Endodermal cell (in vitro differentiated cells): ENCODE measurements around the gene ARHGAP26. TPM values are rescaled to one million over a fixed set of nuclear protein-coding genes. Genes with fewer than 3 reads are reported as not detected.

ENCODE experiments used
- DNase-seq: peaks from one replicate; pipeline ENCODE4 v3.0.0-alpha.2; 2017
- H3K27ac ChIP-seq: 2 replicates; pipeline ENCODE4 v1.5.1; 2013; ENCODE audit warnings: mild to moderate bottlenecking, low read depth, low read length, moderate library complexity
- H3K27me3 ChIP-seq: 2 replicates; pipeline ENCODE4 v1.6.1; 2013; ENCODE audit warnings: mild to moderate bottlenecking, low read length, moderate library complexity; ENCODE audit not compliant: insufficient read depth, control insufficient read depth, poor library complexity, severe bottlenecking
- H3K36me3 ChIP-seq: 2 replicates; pipeline ENCODE4 v1.7.0; 2013; ENCODE audit warnings: mild to moderate bottlenecking, low read length, moderate library complexity; ENCODE audit not compliant: control insufficient read depth, insufficient read depth
- H3K4me1 ChIP-seq: one replicate; pipeline ENCODE4 v1.7.0; 2013; ENCODE audit warnings: low read length; ENCODE audit not compliant: control insufficient read depth, insufficient read depth
- H3K4me3 ChIP-seq: 2 replicates; pipeline ENCODE4 v1.5.1; 2013; ENCODE audit warnings: mild to moderate bottlenecking, low read length, moderate library complexity
- H3K9ac ChIP-seq: 2 replicates; pipeline ENCODE4 v1.6.1; 2013; ENCODE audit warnings: mild to moderate bottlenecking, low read length, moderate library complexity; ENCODE audit not compliant: poor library complexity, severe bottlenecking; ENCODE audit errors: extremely low read depth
- H3K9me3 ChIP-seq: 2 replicates; pipeline ENCODE4 v1.6.1; 2013; ENCODE audit warnings: mild to moderate bottlenecking, low read length, moderate library complexity; ENCODE audit not compliant: control insufficient read depth
- H3K27ac Mint-ChIP-seq: 2 replicates; pipeline ENCODE4 v1.8.0; 2020; ENCODE audit warnings: mixed read lengths
- H3K27me3 Mint-ChIP-seq: 2 replicates; pipeline ENCODE4 v1.8.0; 2021; ENCODE audit warnings: mild to moderate bottlenecking, mixed read lengths; ENCODE audit not compliant: insufficient read depth
- H3K36me3 Mint-ChIP-seq: 2 replicates; pipeline ENCODE4 v1.8.0; 2020; ENCODE audit warnings: low read depth, mixed read lengths
- H3K4me1 Mint-ChIP-seq: 2 replicates; pipeline ENCODE4 v1.8.0; 2020; ENCODE audit warnings: mixed read lengths
- H3K4me3 Mint-ChIP-seq: 2 replicates; pipeline ENCODE4 v1.8.0; 2020; ENCODE audit warnings: mild to moderate bottlenecking, moderate library complexity, mixed read lengths
- H3K9me3 Mint-ChIP-seq: 2 replicates; pipeline ENCODE4 v1.8.0; 2020; ENCODE audit warnings: mild to moderate bottlenecking, mixed read lengths
- WGBS, 2 experiments: methylation state at CpG; one replicate each; pipeline versions ENCODE4 v1.1.5 to v1.1.7; 2013; ENCODE audit warnings: missing lambda C conversion rate in 2 of 2, mixed read lengths in 1 of 2; ENCODE audit not compliant: insufficient coverage in 1 of 2, insufficient read length in 1 of 2; 5-methylcytosine and 5-hydroxymethylcytosine counted together
- total RNA-seq, 2 donors: library from RNA; stranded (reverse); fragmentation: NEBNext Ultra II Directional in 1 of 2; extraction: Animal tissue kit (Norgen Biotek cat#: 25700) in 1 of 2; gene quantifications; 2 replicates in 1 of 2; 3 replicates in 1 of 2; pipeline ENCODE4 v1.2.1, GENCODE V29; 2021
- TF ChIP-seq, protein P1 (sequence below): fragments of 200-600 bp; sonication (generic); conservative IDR thresholded peaks from 2 replicates; pipeline ENCODE4 v1.5.0; 2021; ENCODE audit warnings: antibody characterized with exemption, mild to moderate bottlenecking

Gene ARHGAP26
- total RNA-seq, 2 donors from 2014 or later = 49.2 to 60.5 TPM

DNA sequence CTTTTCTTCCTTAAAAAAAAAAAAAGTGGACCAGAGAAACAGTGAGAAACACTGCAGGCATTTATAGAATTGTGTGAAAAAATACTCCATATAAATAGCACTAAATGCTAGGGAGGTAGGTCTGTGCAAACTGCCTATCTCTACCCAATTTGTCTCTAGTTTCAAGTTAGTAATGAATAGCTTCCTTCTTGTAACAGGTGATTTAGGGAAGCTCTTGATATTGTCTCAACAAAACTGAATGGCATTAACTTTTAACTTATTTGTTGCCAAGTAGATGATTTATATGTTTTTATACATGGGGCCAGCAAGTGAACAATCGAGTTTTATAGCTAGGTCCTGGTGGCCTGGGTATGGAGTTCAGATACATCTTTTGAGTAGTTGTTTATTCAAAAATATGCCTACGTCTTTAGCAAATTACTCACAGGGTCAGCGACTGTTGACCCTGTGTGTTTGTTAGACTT lies 349.7 kb downstream of the ARHGAP26 start:
- Mint-ChIP-seq H3K27ac (no peak overlapping the region), H3K4me1 (peaks cover 29% of the 10 kb centered on the region), H3K9me3 (no peaks in the 10 kb centered on the region), H3K27me3 (no peaks in the 10 kb centered on the region), H3K36me3 (peaks cover 18% of the 10 kb centered on the region), H3K4me3 (no peak overlapping the region)
- Histone ChIP-seq H3K27ac (no peak overlapping the region), H3K36me3 (no peaks in the 10 kb centered on the region), H3K9me3 (no peaks in the 10 kb centered on the region), H3K9ac (no peak overlapping the region), H3K4me3 (no peak overlapping the region), H3K27me3 (no peaks in the 10 kb centered on the region), H3K4me1 (peaks cover 8% of the 10 kb centered on the region)
- no peak for DNase-seq
- TF ChIP-seq, protein P1, sequence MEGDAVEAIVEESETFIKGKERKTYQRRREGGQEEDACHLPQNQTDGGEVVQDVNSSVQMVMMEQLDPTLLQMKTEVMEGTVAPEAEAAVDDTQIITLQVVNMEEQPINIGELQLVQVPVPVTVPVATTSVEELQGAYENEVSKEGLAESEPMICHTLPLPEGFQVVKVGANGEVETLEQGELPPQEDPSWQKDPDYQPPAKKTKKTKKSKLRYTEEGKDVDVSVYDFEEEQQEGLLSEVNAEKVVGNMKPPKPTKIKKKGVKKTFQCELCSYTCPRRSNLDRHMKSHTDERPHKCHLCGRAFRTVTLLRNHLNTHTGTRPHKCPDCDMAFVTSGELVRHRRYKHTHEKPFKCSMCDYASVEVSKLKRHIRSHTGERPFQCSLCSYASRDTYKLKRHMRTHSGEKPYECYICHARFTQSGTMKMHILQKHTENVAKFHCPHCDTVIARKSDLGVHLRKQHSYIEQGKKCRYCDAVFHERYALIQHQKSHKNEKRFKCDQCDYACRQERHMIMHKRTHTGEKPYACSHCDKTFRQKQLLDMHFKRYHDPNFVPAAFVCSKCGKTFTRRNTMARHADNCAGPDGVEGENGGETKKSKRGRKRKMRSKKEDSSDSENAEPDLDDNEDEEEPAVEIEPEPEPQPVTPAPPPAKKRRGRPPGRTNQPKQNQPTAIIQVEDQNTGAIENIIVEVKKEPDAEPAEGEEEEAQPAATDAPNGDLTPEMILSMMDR = no peak
- WGBS, 2 experiments = 99% methylated on average over 3 of the region's 3 CpGs; no CpG with 5 or more reads in 1 of the 2 experiments

DNA sequence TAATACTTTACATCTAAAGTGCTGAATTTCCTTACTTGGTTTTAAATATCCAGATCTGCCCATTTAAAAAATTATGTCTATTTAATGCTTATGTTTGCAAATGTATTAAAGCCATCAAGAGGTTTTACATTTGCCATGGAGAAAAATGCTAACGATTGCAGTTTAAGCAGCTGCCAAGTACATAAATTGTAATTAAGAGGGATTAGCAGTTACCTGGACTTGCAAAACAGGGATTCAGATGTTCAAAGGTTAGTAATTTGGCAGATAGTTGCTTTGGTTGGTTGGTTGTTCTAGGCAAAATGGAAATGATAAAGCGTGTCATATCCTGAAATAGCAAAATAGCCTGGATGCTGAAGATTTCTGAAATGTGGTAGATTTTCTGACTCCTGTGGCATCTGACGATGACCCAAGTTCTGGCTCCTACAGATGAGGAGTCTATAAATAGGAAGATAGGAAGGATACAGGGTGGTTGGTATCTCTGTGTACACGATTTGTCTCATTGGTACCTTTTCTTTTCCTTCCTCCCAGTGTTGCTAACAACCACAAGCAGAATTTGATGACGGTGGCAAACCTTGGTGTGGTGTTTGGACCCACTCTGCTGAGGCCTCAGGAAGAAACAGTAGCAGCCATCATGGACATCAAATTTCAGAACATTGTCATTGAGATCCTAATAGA lies 350.4 kb downstream of the ARHGAP26 start:
- no peak overlapping the region for H3K9ac ChIP-seq
- no peaks in the 10 kb centered on the region for H3K9me3 ChIP-seq
- H3K4me3 ChIP-seq = no peak overlapping the region
- H3K36me3 Mint-ChIP-seq = peaks cover 18% of the 10 kb centered on the region
- no peaks in the 10 kb centered on the region for H3K36me3 ChIP-seq
- H3K27ac ChIP-seq = no peak overlapping the region
- peaks cover 29% of the 10 kb centered on the region for H3K4me1 Mint-ChIP-seq
- no peak overlapping the region for H3K27ac Mint-ChIP-seq
- H3K4me1 ChIP-seq = peaks cover 8% of the 10 kb centered on the region
- WGBS, 2 experiments = 92 to 98% methylated on average over 4 to 5 of the region's 5 CpGs
- no peaks in the 10 kb centered on the region for H3K27me3 ChIP-seq
- no peaks in the 10 kb centered on the region for H3K9me3 Mint-ChIP-seq
- no peaks in the 10 kb centered on the region for H3K27me3 Mint-ChIP-seq
- no peak for DNase-seq
- TF ChIP-seq, protein P1 = no peak
- no peak overlapping the region for H3K4me3 Mint-ChIP-seq

DNA sequence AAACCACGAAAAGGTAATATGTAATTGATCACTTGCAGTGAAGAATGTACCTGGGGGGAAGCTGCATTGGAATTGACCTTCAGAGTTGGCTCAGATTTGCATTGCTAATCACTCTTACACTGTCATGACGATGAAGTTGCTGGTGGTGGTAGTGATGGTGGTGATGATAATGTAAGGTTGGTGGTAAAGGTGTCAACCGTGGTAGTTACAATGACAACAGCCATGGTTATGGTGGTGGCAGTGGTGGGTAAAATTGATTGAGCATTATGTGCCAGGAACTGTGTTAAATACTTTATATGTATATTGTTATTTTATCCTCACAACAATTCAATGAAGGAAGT lies 350.9 kb downstream of the ARHGAP26 start:
- TF ChIP-seq, protein P1 = no peak
- WGBS, 2 experiments = 95 to 100% methylated on average over 1 to 3 of the region's 3 CpGs
- no peak for DNase-seq
- H3K36me3 ChIP-seq = no peaks in the 10 kb centered on the region
- Mint-ChIP-seq H3K27ac (no peak overlapping the region), H3K9me3 (no peaks in the 10 kb centered on the region), H3K4me3 (no peak overlapping the region), H3K27me3 (no peaks in the 10 kb centered on the region), H3K36me3 (peaks cover 18% of the 10 kb centered on the region), H3K4me1 (peaks cover 32% of the 10 kb centered on the region)
- H3K4me3 ChIP-seq = no peak overlapping the region
- no peaks in the 10 kb centered on the region for H3K27me3 ChIP-seq
- H3K9me3 ChIP-seq = no peaks in the 10 kb centered on the region
- H3K4me1 ChIP-seq = peaks cover 8% of the 10 kb centered on the region
- H3K27ac ChIP-seq = no peak overlapping the region
- H3K9ac ChIP-seq = no peak overlapping the region
